KOPT-K1 (cell line): ENCODE measurements around the gene EPS8L3.
"Not testable (repeated sequence)": the region's sequence is repeated elsewhere in the genome, so short reads cannot be mapped to it uniquely, and the experiment has no call there.

Experiments used
- H3K27ac ChIP-seq: fragments of 200-600 bp; sonication (generic); 2 replicates; pipeline ENCODE4 v1.5.1; 2016; ENCODE audit warnings: antibody characterized with exemption, mild to moderate bottlenecking, low read depth, low read length; ENCODE audit not compliant: poor library complexity, severe bottlenecking
- H3K36me3 ChIP-seq: fragments of 200-600 bp; sonication (generic); 2 replicates; pipeline ENCODE4 v1.5.1; 2017; ENCODE audit warnings: antibody characterized with exemption, mild to moderate bottlenecking, low read length, moderate library complexity; ENCODE audit not compliant: insufficient read depth
- H3K9me3 ChIP-seq: fragments of 200-600 bp; sonication (generic); 2 replicates; pipeline ENCODE4 v1.5.1; 2017; ENCODE audit warnings: antibody characterized with exemption, low read length, mild to moderate bottlenecking; ENCODE audit not compliant: insufficient read depth, poor library complexity, severe bottlenecking

EPS8L3 gene

DNA sequence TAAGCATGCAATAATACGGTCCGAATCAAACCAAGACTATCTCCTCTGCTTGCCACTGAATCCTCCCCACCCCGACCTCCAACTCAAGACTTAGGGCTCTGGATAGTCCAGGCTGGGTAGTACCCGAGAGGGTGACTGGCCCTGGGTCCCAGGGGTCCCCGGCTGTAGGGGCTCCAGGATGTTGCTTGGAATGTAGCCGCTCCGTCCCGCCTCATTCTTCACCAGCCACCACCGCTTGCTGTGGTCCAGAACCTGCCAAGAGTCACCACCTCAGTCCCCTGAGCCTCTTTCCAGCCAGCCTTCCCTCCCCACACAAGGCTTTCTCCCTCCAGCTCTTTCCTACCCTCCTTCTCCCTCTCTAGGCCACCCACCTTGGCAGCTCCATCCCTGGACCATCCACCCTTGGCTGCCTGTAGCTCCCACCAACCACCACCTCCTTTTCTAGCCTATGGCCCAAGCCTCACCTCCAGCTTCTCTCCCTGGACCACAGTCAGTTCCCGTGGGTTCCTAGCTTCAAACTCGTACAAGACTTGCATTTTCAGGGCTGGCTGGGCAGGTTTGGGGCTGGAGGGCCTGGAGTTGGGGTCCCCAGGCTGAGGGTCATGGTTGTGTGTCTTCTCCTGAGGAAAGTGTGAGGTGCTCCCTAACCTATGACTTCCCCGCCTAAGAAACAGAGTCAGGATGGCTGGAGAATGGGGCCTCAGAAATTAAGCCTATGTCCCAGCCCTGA is 12.0 kb downstream of the EPS8L3 start:
- Histone ChIP-seq H3K9me3 (no peaks in the 10 kb centered on the region), H3K36me3 (no peaks in the 10 kb centered on the region), H3K27ac (no peak overlapping the region)

DNA sequence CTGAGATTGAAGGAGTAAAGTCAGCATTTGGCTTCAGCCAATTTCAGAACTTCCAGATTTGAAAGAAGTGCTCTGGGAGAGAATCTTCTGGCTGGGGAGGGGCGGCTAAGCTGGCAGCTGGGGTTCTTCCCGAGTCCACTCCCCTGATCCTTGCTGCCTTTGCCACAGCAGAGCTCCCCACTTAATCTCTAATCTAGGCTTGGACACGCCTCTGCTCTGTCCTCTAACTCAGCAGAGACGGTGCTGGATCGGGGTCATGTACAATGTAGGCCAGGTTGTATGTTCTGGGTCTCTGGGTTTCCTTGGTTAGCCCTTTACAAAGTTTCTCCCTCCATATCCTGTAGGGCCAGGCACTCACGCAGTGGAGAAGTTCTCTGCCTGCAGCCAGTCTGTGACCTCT is 12.8 kb downstream of the EPS8L3 start:
- Histone ChIP-seq H3K9me3 (no peaks in the 10 kb centered on the region), H3K27ac (no peak overlapping the region), H3K36me3 (no peaks in the 10 kb centered on the region)

DNA sequence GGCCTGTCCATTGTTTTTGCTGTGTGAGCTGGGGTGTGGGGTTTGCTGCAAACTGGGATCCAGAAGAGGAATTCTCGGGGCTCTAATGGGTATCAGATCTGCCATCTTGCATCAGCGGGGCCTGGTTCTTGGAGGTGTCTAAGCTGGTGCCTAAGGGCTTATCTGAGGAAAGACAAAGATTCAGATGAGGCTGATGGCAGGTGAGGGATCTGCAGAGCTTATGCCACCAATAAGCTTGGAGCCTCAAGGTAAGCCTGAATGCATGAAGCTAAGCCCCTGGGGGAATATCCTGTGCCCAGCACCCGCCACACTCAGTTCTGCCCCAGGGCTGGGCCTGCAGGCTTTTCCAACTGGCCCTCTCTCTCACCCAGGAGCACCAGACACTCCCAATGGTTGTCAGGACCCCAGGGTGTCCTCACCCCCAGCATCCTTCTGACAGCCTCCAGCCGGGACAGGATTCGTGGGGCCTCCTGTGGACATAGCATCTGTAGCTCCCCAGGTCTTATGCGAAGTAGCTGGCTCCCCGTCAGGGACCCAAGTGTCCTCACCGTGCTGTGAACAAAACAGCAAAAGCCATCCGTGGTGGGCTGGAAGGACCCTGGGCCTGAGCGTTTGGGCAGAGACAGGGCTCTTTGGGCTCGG is 13.4 kb downstream of the EPS8L3 start:
- no peaks in the 10 kb centered on the region for H3K9me3 ChIP-seq

DNA sequence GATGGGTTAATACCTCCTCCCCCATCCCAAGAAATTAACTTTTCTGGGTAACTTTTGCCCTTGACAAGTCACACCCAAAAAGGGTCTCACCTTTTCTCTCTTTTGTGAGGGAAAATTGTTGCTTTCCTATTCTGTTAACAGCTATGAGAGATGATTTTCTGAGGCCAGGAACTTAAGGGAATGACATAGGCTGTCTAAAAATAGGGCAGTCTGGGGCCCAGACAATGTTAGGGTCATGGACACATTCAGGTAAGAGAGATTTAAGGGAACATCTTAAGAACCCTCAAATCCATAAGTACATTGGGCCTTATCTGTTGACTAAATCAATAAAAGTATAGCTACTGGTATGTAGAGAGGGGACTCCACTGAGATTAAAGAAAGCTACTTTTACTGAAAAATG is 14.5 kb downstream of the EPS8L3 start:
- Histone ChIP-seq H3K9me3 (no peaks in the 10 kb centered on the region), H3K36me3 (no peaks in the 10 kb centered on the region), H3K27ac (no peak overlapping the region)

More for the DNA sequence above, 13.4 kb downstream of the EPS8L3 start:
- no peaks in the 10 kb centered on the region for H3K36me3 ChIP-seq
- no peak overlapping the region for H3K27ac ChIP-seq

DNA sequence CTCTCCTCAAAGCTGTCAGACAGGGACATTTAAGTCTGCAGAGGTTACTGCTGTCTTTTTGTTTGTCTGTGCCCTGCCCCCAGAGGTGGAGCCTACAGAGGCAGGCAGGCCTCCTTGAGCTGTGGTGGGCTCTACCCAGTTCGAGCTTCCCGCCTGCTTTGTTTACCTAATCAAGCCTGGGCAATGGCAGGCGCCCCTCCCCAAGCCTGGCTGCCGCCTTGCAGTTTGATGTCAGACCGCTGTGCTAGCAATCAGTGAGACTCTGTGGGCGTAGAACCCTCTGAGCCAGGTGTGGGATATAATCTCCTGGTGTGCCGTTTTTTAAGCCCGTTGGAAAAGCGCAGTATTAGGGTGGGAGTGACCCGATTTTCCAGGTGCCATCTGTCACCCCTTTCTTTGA is 15.4 kb downstream of the EPS8L3 start:
- not testable (repeated sequence) for H3K36me3 ChIP-seq, H3K9me3 ChIP-seq, H3K27ac ChIP-seq

DNA sequence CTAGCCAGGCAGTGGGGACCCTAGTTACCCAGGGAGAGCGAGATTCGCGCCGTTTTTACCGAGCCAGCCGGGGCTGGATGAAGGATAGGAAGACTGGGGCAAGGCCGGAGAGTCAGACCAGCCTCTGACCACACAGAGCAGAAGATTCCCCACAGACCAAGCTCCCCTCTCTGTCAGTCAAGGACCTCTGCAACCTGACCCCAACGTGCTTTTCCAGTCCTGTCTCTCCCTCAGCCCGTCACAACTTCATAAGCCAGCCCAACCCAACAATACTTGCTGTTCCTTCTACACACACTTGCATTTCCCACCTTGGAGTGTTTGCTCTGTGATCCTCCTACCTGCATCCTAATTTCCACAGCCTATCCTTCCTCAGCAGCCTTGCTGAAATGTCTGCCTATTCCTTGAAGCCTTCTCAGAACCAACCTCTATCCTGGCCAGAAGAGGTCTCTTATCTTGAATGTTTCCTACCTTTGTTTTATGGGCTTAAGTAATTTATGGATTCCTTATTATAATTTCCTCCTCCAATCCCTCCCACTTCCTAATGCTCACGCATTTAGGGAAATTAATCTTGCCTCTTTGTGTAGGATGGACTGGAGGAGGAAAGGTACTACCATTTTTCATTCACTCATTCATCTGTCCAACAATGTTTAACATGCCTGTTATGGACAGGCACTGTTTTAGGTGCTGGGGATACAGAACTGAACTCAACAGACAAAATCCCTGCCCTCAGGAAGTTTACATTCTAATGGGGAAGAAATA is 22.9 kb downstream of the EPS8L3 start, which contains the start of gene GSTM3:
Gene GSTM3 (minus strand): TSS at position 424 of the 759 bp plus-strand sequence. CDS start 751 bp downstream, outside the sequence.
- H3K9me3 ChIP-seq: peaks cover 18% of the 10 kb centered on the region
- no peak within 1 kb of the TSS for H3K27ac ChIP-seq
- no peaks in the 10 kb centered on the region for H3K36me3 ChIP-seq

DNA sequence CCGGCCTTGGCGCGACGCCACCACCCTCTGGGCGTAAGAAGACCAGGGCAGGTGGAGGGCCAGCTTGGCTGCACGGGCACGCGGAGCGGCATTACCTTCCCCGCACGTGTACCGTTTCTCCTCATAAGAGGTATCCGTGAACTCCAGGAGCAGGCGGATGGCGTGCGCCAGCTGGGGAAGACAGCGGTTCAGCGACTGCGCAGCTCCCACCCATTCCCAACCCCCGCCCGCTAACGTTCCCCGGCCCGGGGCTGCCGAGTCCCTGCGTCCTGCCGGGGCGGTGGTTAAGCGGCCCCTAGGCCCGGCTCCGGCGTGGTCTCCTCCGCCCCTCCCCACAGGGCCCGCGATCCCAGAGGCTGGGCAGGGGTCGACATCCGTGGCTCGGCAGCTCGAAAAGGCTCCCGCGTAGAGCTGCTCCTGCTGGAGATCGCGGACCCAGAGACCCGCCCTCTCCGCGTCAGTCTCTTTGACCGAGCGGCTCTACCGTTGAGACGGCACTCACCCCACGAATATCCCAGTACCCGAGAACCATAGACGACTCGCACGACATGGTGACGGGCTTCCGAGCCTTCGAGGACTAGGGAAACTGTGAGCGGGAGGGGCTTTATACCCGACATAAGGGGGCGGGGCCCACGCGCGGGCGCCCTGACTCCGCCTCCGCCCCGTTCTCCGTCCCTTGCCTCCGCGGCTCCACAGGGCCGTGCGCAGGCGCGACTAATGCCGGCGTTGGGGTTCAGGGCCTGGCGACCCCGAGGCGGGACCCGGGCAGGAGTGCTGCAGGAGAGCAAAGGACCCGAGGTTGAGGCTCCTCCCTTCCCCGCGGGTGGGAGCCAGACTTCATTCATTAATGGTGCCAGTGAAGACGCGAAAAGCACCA is 23.7 kb downstream of the EPS8L3 start:
- H3K36me3 ChIP-seq: no peaks in the 10 kb centered on the region
- peaks cover 18% of the 10 kb centered on the region for H3K9me3 ChIP-seq
- H3K27ac ChIP-seq: no peak overlapping the region

DNA sequence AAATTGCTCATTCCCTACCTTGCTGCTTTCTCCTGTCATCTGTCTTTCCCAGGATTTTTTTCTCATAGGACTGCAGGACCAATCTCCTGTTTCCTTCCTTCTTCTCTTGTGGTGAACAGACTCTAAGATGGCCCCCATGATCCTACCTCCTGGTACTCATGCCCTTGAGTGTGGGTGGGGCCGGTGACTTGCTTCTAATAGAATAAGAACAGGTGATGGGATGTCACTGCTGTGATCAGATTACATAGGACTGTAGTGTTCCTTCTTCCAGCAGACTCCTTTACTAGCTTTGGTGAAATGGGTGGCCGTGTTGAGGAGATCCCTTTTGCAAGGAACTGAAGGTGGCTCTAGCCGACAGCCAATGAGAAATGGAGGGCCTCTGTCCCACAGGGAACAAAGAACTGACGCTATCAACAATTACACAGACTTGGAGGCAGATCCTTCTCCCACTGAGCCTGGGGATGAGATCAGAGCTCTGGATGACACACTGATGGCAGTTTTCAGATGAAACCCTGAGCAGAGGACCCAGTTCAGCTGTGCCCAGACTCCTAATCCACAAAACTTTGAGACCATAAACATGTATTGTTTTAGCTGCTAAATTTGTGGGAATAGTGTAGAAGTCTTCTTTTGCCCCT is 30.4 kb downstream of the EPS8L3 start:
- Histone ChIP-seq H3K9me3 (no peaks in the 10 kb centered on the region), H3K27ac (no peak overlapping the region), H3K36me3 (no peaks in the 10 kb centered on the region)

DNA sequence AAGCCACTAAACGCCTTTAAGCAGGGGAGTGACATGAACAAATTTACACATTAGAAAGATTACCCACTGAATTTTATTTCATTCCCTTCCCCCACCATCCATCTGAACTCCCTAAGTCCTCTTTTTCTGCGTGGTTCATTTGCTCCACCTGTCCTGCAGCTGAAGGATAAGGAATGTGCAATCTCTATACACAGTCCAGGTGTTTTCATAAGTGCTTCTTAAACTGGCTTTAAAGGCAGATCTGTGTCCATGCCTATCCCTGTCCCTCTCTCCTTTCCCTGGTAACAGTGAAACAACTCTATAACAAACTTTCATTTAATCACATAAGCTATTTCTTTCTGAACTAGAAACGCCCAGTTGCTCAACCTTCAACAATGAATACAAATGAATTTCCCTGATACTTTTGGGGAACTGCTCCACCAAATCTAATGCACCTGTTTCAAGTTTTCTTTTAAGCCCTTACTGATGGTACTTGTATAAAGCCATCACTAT is 31.3 kb downstream of the EPS8L3 start:
- no peaks in the 10 kb centered on the region for H3K36me3 ChIP-seq
- H3K9me3 ChIP-seq: no peaks in the 10 kb centered on the region
- no peak overlapping the region for H3K27ac ChIP-seq

DNA sequence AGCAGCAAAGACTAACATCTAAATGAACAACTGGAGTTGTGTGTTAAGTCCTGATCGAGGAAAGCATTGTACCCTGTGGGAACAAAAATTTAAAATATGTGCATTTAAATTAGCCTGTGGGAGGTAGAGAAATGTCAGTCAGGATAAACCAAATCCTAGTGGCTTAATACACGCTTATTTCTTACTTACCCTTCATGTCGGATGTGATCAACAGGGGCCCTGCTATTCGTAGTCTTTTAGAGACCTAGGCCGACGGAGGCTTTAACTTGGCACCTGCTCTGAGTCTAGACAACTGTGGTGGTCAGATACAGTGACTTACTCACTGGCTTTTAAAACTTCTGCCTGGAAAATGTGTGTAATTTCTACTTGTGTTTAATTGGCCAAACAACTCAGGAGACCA is 33.1 kb downstream of the EPS8L3 start:
- H3K36me3 ChIP-seq: no peaks in the 10 kb centered on the region
- peaks cover 1% of the 10 kb centered on the region for H3K9me3 ChIP-seq
- no peak overlapping the region for H3K27ac ChIP-seq

DNA sequence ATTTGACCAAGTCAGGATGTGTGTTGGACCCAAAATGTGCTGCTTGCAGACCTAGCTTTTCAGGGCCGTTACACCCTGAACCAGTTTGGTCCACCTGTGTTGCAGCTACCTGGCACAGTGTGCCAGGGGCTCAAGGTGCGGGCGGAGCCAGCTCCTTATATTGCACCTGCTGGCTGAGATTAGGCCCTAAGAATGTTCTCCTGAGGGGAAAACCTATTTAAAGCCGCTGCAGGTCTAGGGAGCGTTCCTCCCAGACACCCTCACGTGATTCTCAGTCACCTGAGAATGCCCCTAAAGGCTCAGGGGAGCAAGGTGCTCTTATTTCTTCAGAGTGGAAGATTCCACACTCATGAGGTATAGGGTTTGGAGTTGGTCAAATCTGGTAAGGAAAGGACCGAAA is 34.9 kb downstream of the EPS8L3 start:
- Histone ChIP-seq H3K27ac (no peak overlapping the region), H3K36me3 (no peaks in the 10 kb centered on the region), H3K9me3 (peaks cover 3% of the 10 kb centered on the region)

DNA sequence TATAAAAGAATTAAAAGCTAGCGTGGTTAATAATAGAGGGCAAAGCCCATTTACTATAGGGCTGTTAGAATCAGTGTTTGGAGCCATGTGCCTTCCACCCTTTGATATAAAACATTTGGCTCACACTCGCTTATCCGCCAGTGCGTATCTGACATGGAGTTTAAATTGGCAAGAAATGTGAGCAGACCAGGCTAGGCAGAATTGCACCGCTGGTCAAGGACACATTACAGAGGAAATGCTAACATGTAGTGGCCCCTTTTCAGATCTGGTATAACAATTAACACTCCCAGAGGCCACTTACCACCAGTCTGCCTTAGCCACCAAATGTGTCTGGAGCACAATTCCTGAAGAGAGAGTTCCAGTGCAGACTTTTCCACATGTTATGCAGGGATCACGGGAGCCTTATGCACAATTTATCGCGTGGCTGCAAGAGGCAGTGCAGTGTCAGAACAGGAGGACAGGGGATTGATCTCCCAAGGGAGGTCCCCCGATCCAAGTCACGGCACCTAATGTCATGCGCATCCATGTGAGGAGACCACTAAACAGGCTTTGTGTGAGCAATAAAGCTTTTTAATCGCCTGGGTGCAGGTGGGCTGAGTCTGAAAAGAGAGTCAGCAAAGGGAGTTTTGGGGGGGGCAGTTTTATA is 36.9 kb downstream of the EPS8L3 start:
- H3K9me3 ChIP-seq: peaks cover 3% of the 10 kb centered on the region
- no peaks in the 10 kb centered on the region for H3K36me3 ChIP-seq
- no peak overlapping the region for H3K27ac ChIP-seq

DNA sequence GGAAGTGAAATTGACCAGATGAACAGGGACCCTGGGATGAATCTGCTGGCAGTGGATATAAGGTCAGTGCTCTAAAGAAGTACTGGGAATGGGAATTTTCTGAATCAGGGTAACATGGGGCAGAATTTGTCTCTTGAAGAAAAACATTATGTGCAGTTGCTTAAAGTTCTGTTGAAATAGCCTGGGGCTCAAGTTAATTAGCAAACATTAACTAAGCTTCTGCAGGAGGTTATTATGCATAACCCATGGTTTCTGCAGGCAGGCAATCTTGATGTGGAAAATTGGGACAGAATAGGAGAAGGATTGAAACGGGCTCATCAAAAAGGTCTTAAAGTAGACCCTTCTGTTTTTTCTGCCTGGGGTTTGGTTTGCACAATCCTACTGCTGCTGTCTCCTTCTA is 37.7 kb downstream of the EPS8L3 start:
- no peak overlapping the region for H3K27ac ChIP-seq
- H3K36me3 ChIP-seq: no peaks in the 10 kb centered on the region
- peaks cover 3% of the 10 kb centered on the region for H3K9me3 ChIP-seq

DNA sequence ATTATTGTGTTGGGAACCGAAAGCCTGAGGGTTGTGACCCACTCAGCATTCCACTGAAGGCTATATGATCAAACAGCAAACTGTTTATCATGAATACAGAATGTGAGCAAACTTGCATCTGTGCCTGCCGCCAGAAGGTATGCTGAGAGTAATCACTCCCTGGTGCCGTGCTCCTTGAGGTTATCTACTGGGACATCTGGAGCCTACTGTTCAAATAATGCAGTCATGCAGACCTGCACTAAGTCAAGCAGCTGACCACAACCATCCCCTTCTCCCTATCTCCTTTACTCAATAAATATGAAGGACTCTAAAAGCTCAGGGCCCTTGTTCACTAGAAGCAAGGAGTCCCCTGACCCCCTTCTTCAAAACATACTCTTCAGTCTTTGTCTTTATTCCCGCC is 38.2 kb downstream of the EPS8L3 start:
- H3K9me3 ChIP-seq: peaks cover 3% of the 10 kb centered on the region
- H3K27ac ChIP-seq: no peak overlapping the region
- H3K36me3 ChIP-seq: no peaks in the 10 kb centered on the region
